ENCODE measurements around the gene CACNG5.

Gene CACNG5

DNA sequence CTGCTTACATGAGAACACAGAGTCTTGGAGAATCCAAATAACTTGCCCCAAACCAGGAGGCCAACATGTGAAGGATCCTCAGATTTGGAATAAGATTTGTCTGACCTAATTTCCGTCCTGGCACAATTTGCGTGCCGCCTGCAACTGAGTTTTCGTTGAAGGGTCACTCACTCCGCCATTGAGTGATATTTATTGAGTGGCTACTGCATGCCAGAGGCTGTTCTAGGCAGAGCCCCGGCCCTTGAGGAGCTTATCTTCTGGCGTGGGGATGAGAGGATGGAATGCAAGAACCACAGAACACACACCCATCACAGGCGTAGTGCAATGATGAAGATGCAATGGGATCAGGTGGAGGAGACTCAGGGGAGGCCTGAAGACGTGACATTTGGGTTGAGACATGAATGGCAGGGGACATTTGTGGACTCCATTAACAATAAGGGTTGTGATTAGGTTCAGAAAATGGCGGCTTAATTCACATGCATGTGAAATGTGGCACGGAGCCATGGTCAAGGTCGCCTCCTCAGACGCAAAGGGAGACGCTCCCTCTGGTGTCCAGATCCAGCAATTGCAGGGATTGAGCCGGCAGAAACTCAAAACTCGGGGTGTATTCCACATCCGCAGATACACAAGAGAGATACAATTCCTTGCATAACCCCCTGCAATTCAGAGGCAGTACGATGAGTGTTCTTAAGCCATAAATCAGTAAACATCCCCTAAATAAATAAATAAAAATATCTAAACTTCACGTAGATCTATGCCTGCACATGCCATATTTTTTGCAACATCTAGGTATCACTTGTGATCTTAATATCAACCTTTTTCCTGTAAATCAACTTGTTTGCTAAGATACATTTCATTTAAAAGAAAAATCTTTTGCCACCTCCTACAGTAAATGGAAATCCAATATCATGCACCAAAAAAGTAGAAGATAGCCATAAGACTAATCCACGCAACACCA is 71.7 kb downstream of the CACNG5 start:
- DNase-seq (ENCODE audit: low read depth): peak; percentile 70

DNA sequence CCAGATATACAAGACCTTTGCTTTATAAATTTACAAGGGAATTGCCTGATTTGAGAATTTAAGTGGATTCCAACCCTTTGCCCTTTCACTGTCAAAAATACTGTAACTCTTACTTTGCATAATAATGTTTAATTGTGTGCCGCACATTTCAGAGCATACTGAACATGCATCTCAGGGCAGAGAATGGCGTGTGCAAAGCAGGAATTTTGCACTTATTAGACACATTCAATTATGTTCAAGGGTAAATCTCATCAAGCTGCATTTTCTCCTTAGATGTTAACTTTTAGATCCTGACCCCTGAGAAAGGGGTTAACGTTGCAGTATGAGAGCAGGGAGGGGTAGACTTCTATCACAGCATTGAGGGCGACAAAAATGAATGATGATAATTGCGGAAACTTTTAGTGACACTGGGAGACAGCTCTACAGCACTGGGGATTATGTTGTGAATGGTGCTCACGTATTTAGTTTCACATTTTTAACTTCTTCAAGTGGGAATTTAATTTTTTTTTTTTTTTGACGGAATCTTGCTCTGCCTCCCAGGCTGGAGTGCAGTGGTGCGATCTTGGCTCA is 75.0 kb downstream of the CACNG5 start:
- DNase-seq (ENCODE audit: low read depth): no peak

DNA sequence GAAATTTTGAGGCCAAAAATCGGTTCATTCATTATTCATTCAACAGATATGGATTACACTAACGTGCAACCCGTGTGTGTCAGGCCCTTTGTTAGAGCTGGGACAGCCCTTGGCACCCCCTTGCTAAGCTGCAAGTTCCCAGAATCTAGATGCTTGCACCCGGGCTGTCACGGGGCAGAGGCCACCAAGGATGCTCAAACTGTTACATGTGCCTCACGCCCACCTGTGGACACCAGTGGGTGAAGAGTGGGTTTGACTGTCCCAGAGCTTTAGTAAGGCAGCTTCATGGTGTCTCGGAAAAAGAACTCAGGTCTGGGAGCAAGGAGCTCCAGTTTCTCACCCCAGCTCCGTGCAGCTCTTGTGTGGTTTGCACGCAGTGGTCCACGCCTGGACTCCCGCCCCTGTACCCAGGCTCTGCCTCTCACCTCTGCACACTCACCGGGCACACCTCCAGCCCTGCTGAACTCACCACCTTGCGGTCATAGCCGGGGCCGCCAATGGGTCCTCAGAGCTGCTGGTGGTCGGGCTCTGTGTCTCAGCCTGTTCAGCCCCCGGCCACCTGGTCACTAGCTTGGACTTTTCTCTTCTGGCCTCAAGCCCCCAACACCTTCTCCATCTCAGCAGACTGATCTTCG is 75.9 kb downstream of the CACNG5 start:
- no peak for DNase-seq (ENCODE audit: low read depth)

DNA sequence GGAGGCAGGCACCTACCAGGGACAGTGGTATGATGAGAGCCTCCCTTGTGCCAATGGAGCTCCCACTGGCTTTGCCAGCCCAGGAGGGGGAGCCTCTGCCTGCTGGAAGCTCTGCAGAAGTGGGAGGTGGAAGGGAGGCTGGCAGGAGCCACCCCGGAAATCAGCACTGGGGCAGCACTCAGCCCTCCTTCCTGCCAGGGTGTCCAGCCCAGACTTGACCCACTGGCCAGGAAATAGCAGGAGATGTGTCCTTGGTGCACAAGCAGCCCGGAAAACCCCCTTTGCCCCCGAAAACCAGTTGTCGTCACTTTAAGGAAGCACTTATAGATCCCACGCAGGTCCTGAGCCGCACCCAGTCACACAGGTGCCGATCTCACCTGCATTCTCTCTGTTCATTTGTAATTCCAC is 80.3 kb downstream of the CACNG5 start:
- no peak for DNase-seq (ENCODE audit: low read depth)

DNA sequence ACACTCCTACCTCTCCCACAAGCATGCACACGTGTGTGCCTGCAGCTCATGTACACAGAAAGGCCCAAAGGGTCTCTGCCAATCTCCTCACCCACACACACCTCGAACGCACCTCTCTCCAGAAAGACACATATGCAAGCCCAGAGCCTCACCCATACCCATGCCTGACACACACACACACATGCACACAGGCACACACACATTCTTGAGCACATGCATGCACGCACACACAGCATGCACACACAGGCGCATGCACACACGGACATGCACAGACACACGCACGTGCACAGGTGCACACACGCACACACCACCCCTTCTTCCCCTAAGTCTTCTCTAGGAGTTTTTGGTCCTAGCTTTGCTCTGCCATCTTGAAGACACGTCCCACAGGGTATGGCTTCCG is 80.9 kb downstream of the CACNG5 start:
- DNase-seq (ENCODE audit: low read depth): no peak

DNA sequence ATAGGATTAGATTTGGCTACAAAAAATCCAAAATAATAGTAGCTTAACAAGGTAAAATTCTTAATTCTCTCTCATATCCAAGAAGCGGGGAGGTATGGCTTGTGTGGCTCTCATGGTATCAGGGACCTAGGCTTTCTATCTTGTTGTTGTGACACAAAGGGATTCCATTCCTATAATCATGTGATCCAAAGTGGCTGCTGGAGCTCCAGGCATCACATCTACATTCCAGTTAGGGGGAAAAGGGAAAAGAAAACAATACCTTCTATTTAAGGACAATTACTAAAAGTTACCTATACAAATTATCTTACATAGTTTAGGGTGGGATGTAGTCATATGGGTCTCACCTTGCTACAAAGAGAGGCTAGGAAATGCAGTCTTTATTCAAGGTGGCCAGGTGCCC is 82.0 kb downstream of the CACNG5 start:
- no peak for DNase-seq (ENCODE audit: low read depth)

DNA sequence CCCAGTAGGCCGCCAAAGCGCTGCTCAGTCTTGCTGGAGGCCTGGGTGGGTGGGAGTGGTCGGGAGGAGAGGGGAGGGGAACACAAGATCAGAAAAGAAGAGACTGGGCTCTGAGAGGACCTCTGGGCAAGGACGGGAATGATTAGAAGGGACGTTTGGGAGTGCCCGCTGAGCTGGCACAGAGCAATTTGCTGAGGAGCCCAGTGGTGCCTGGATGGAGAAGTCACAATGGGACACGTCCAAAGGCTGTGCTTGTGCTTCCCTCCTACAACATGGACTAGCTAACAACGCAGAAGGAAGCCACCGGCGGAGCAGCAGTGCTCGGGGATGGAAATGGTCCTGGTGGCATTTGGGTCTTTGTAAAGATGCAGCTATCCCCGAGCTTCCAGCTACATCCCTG is 84.0 kb downstream of the CACNG5 start:
- DNase-seq (ENCODE audit: low read depth): no peak

DNA sequence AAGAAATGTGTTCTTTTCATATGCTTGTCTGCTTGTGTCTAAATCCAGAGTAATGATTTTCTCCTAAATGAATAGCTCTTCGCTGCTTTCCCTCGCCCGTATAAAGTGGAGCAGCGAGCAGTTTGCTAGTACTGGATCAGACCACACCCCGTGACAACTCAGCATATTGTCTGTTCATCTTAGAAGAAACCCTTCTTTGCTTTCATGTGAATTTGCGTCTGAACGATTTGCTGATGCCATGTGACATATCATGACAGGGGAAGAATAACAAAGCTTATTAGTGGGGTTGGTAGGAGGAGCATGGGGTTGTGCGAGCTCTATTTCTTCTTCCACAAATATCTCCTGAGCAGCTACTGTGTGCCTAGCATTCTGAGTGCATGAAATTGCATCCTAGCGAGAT is 85.5 kb downstream of the CACNG5 start:
- no peak for DNase-seq (ENCODE audit: low read depth)

DNA sequence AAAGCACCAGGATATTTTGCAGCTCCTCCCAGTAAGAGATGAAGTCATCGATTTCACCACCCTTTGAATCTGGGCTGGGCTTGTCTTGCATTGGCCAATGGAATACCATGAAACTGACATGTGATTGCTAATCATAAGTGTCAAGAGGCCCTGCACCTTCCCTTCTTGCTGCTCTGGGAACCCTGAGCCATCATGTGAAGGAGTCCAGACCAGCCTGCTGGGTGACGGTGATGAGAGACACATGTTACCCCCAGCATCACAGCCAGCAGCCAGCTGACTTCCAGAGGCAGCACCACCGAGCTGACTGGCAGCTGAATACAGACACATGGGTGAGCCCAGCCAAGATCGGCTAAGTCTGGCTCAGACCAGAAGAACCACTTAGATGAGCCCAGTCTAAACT is 86.0 kb downstream of the CACNG5 start:
- no peak for DNase-seq (ENCODE audit: low read depth)

DNA sequence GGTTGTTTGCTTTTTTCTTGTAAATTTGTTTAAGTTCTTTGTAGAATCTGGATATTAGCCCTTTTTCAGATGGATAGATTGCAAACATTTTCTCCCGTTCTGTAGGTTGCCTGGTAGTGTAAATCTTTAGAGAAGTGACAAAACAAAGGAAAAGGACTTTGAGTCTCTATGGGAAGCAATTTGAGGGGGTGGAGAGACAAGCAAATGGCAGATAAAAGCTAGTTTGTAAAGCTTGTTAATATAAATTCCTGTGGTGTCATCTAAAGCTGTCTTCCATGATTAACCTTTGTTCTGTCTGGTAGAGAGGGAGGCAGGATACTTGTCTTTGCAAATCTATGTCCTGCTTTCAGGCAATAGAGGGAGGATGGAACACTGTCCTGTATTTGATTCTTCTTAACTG is 89.0 kb downstream of the CACNG5 start:
- DNase-seq (ENCODE audit: low read depth): no peak

DNA sequence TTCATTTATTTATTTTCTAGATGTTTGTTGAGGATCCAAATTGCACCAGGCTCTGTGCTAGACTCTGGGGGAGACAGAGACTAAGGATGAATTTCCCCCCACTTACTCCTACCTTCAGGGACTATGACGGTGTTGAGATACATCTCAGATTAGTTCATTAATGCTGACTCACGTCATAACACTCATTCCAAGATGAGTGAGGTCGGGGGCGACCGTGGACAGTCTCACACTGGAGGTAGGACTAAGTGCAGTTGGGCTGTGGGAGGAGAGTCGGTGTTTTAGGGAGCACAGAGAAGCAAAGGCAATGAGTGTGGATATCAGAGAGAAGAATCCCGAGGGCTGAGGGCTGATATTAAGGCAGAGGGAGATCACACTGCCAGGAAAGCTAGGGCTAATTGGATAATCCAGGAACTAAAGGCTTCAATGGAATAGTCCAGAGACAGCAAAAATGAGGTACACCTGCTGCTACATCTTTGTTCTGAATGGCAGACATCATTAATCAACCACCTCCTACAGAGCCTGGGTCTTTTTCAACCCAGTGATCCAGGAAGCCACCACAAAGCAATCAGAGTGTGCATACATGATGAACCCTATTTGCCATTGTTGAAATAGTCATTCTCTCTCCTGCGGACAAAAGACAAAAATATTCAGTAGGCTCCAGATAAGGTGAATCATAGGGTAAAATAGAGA is 91.0 kb downstream of the CACNG5 start:
- DNase-seq (ENCODE audit: low read depth): no peak

DNA sequence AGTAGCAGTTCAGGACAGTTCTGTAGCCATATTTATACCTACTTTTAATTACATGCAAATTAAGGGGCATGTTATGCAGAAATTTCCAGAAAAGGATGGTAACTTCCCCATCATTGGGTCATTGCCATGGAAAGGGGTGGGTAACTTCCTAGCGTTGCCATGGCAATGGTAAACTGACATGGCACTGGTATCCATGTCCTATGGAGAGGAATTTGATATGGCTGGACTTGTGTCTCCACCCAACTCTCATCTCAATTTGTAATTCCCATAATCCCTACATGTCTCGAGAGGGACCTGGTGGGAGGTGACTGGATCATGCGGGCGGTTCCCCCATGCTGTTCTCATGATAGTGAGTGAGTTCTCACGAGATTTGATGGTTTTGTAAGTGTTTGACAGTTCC is 94.0 kb downstream of the CACNG5 start:
- DNase-seq (ENCODE audit: low read depth): no peak

DNA sequence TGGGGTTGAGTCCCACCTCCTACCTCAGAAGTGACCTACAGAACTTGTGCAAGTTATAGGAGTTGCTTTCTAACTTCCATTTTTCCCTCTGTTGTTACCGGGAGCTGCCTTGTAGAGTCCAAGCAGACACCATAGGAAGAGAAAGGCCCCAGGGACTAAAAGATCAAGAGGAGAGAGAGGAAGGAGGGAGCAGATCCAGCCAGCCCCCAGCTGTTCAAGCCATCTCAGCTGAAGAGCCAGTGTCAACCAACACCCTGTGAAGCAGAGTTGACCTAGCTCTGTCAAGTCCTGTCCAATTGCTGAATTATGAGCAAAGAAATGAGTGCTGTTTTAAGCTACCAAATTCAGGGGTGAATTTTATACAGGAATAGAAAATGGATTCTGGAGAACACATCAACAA is 94.7 kb downstream of the CACNG5 start:
- DNase-seq (ENCODE audit: low read depth): no peak

DNA sequence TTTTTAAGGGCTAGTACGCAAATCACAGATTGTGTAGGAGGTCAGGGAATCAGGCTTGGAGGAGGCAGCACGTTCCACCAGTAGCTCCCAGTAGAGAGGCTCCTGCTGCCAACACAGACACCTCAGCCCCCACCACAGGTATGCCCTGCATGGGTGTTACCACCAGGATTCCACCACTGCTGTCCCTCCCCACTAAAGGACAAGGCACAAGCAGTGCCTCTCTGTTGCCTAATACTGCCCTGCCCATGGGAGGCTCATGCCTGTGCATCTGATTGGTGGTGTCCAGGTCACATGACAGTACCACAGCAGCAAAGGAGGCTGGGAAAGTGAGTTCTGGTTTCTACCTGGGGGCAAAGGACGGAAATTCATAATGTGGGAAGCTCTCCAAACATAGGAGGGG is 96.0 kb downstream of the CACNG5 start:
- DNase-seq (ENCODE audit: low read depth): no peak

DNA sequence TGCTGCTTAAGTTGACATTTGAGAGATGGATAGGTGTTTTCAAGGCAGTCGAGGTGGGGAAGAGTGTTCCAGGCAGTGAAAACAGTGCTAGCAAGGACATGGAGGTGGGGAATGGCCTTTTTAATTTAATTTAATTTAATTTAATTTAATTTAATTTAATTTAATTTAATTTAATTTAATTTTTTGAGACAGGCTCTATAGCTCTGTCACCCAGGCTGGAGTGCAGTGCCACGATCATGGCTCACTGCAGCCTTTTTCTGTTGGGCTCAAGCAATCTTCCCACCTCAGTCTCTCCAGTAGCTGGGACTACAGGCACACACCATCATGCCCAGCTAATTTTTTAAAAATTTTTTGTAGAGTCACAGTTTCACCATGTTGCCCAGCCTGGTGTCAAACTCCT is 97.4 kb downstream of the CACNG5 start:
- DNase-seq (ENCODE audit: low read depth): no peak

DNA sequence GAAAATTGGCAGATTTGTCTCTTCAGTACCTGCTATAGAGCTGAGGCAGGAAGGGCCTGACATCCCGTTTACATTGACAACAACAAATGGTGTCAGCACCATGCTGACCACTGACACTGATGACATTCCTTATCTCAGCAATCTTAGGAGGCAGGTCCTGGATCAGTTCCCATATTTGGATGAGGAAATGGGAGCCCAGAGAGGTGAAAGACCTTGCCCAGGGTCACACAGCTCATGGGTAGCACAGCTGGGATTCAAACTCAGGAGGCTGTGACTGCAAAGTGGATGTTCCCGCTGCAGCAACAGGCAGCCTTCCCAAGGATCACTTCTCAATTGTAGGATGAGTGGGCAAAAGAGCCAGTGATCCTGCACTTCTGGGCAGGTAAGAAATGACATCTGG is 99.1 kb downstream of the CACNG5 start:
- no peak for DNase-seq (ENCODE audit: low read depth)

Measured in fibroblast of the conjunctiva (primary cell).